Measurements from ENCODE around the gene ZMIZ2. TPM values are rescaled to one million over a fixed set of nuclear protein-coding genes. Genes with fewer than 3 reads are reported as not detected.
A peak's percentile ranks its signal among the peaks of the same experiment; 100 is the strongest.

The ZMIZ2 gene
- total and polyA plus RNA-seq, 7 donors, result 8.4 to 64.7 (median 11.3) TPM

GRCh38 chr7:44761207-44762161 lies 12.8 kb downstream of the ZMIZ2 start:
- peaks cover 25 to 94% (median 68%) of the 10 kb centered on the region in 4 donors for H3K36me3 ChIP-seq

DNA sequence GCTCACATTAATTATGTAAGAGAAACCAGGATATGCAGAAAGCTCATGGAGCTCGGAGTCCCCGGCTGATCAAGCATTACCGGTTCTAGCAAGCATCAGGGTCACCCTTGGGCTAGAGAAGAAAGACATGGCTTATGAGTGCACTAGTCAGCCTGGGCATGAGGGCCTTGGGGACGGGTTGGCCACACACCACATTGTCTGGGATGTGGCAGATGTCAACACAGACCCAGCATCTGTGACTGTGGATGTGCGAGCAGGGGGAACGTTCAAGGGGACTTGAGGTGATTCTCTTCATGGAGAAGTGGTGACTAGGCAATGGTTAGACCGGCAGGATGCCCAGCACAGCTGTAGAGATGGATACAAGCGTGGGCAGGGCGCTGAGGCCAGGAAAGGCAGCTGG lies 13.7 kb downstream of the ZMIZ2 start:
- 62 to 86% methylated on average over 9 of the region's 9 CpGs for WGBS, 2 donors
- peaks cover 0 to 27% (median 18%) of the 10 kb centered on the region in 4 donors for H3K4me1 ChIP-seq
- no peaks in the 10 kb centered on the region for H3K9me3 ChIP-seq
- H3K27ac ChIP-seq, result peak overlapping the region in 3 of 4 donors; percentile 45 to 75 (median 53)
- TF ChIP-seq EP300 (IDR thresholded peaks at IDR 0.05) (no peak), POLR2AphosphoS5 (IDR thresholded peaks at IDR 0.05) (no peak), POLR2A (IDR thresholded peaks at IDR 0.05) (no peak)
- TF ChIP-seq, protein P1, sequence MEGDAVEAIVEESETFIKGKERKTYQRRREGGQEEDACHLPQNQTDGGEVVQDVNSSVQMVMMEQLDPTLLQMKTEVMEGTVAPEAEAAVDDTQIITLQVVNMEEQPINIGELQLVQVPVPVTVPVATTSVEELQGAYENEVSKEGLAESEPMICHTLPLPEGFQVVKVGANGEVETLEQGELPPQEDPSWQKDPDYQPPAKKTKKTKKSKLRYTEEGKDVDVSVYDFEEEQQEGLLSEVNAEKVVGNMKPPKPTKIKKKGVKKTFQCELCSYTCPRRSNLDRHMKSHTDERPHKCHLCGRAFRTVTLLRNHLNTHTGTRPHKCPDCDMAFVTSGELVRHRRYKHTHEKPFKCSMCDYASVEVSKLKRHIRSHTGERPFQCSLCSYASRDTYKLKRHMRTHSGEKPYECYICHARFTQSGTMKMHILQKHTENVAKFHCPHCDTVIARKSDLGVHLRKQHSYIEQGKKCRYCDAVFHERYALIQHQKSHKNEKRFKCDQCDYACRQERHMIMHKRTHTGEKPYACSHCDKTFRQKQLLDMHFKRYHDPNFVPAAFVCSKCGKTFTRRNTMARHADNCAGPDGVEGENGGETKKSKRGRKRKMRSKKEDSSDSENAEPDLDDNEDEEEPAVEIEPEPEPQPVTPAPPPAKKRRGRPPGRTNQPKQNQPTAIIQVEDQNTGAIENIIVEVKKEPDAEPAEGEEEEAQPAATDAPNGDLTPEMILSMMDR (IDR thresholded peaks at IDR 0.05), result no peak
- H3K27me3 ChIP-seq, result no peaks in the 10 kb centered on the region
- peaks cover 25 to 94% (median 72%) of the 10 kb centered on the region in 4 donors for H3K36me3 ChIP-seq
- DNase-seq, result no peak
- peak overlapping the region in 1 of 4 donors; percentile 17 for H3K4me3 ChIP-seq
- intact Hi-C loops (cut with DNase I), result no loop called here

More at GRCh38 chr7:44761207-44762161, 12.8 kb downstream of the ZMIZ2 start:
- peak overlapping the region in 3 of 4 donors; percentile 67 to 75 (median 70) for H3K27ac ChIP-seq
- H3K27me3 ChIP-seq, result no peaks in the 10 kb centered on the region
- H3K9me3 ChIP-seq, result no peaks in the 10 kb centered on the region
- 41 to 82% methylated on average over 48 of the region's 48 CpGs for WGBS, 2 donors
- intact Hi-C loops (cut with DNase I), result no loop called here
- TF ChIP-seq, protein P1 (IDR thresholded peaks at IDR 0.05), result no peak
- TF ChIP-seq POLR2A (IDR thresholded peaks at IDR 0.05) (no peak), POLR2AphosphoS5 (IDR thresholded peaks at IDR 0.05) (peak in 2 of 4 donors; percentile 8 to 37), EP300 (IDR thresholded peaks at IDR 0.05) (no peak)
- DNase-seq, result peak; percentile 87
- peaks cover 0 to 31% (median 24%) of the 10 kb centered on the region in 4 donors for H3K4me1 ChIP-seq
- H3K4me3 ChIP-seq, result peak overlapping the region in 1 of 4 donors; percentile 17

GRCh38 chr7:44762726-44763522 lies 14.3 kb downstream of the ZMIZ2 start:
- H3K27me3 ChIP-seq, result no peaks in the 10 kb centered on the region
- DNase-seq, result no peak
- H3K27ac ChIP-seq, result peak overlapping the region in 3 of 4 donors; percentile 45 to 75 (median 53)
- no peak for TF ChIP-seq EP300 (IDR thresholded peaks at IDR 0.05)
- TF ChIP-seq, protein P1 (IDR thresholded peaks at IDR 0.05), result no peak
- no peak for TF ChIP-seq POLR2AphosphoS5 (IDR thresholded peaks at IDR 0.05)
- no peak for TF ChIP-seq POLR2A (IDR thresholded peaks at IDR 0.05)
- H3K4me3 ChIP-seq, result no peak overlapping the region
- peaks cover 25 to 91% (median 69%) of the 10 kb centered on the region in 4 donors for H3K36me3 ChIP-seq
- WGBS, 2 donors, result 94 to 95% methylated on average over 20 of the region's 20 CpGs
- intact Hi-C loops (cut with DNase I), result no loop called here
- peaks cover 0 to 27% (median 18%) of the 10 kb centered on the region in 4 donors for H3K4me1 ChIP-seq
- H3K9me3 ChIP-seq, result no peaks in the 10 kb centered on the region

DNA sequence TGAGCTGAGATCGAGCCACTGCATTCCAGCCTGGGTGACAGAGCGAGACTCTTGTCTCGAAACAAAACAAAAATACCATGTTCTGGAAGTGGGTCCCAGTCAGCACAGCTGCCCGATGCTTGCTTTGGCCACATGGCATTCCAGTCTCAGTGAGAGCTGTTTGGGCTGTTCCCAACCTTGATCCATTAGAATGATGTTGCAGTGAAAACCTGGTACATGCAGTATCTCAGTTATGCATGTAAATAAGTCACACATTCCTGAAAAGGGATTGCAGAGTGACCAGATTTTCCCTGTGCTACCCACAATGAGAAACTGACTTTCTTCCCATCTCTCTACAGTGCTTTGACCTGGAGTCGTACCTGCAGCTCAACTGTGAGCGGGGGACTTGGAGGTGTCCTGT lies 15.4 kb downstream of the ZMIZ2 start:
- intact Hi-C loops (cut with DNase I), result no loop called here

More for the DNA sequence above, 15.4 kb downstream of the ZMIZ2 start:
- H3K27me3 ChIP-seq, result no peaks in the 10 kb centered on the region
- 97 to 98% methylated on average over 6 of the region's 6 CpGs for WGBS, 2 donors
- TF ChIP-seq EP300 (IDR thresholded peaks at IDR 0.05), result no peak
- no peak for TF ChIP-seq POLR2A (IDR thresholded peaks at IDR 0.05)
- no peak for TF ChIP-seq POLR2AphosphoS5 (IDR thresholded peaks at IDR 0.05)
- TF ChIP-seq, protein P1 (IDR thresholded peaks at IDR 0.05), result no peak
- no peak overlapping the region for H3K27ac ChIP-seq
- peaks cover 25 to 83% (median 67%) of the 10 kb centered on the region in 4 donors for H3K36me3 ChIP-seq
- no peaks in the 10 kb centered on the region for H3K9me3 ChIP-seq
- peaks cover 0 to 38% (median 30%) of the 10 kb centered on the region in 4 donors for H3K4me1 ChIP-seq
- H3K4me3 ChIP-seq, result no peak overlapping the region
- no peak for DNase-seq
